ENCODE results near the gene CEP135. TPM values are rescaled to one million over a fixed set of nuclear protein-coding genes. Genes with fewer than 3 reads are reported as not detected.

CEP135 gene
- total RNA-seq, 1 experiment from 2014 or later, result 19.1 TPM

DNA sequence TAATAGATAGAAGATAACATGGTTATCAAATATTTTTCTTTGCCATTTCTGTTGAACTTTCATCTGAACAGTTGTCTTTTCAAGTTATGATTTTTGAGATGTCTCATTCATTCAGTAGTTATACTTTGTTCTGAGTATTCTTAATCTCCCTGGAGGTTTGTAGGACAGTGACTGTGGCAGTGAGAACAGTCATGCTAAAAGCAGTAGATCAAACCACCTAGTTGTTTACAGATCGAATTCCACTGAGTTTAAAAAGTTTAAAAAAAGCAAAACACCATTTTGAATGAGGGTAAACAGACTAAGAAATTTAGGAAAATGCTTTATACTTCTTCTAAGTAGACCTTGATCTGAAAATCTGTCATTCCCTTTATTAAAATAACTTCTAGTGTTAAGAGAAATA is 107.2 kb downstream of the CEP135 start:
- DNase-seq (no peak), ATAC-seq (no peak)
- POLR2A ChIA-PET (ENCODE audit: unreplicated experiment), result no interaction called here
- Histone ChIP-seq H3K27ac (ENCODE audit: low read length) (no peak overlapping the region), H3K4me3 (ENCODE audit: low read length) (no peak overlapping the region), H4K20me1 (ENCODE audit: low read length) (no peaks in the 10 kb centered on the region), H2AFZ (ENCODE audit: low read length) (no peak overlapping the region), H3K79me2 (ENCODE audit: low read length) (no peaks in the 10 kb centered on the region), H3K27me3 (ENCODE audit: low read length) (peaks cover 13% of the 10 kb centered on the region), H3K9me3 (ENCODE audit: low read length) (no peaks in the 10 kb centered on the region), H3K36me3 (ENCODE audit: low read depth, low read length) (no peaks in the 10 kb centered on the region), H3K4me2 (ENCODE audit: low read length) (no peak overlapping the region), H3F3A (ENCODE audit: low read length, unreplicated experiment) (no peaks in the 10 kb centered on the region), H3K9me2 (replicated peaks; ENCODE audit: low read length) (no peaks in the 10 kb centered on the region), H3K9ac (ENCODE audit: low read length) (no peak overlapping the region), H3K4me1 (ENCODE audit: insufficient read depth, low read length) (no peaks in the 10 kb centered on the region)
- no TSS peak for BruUV-seq (replicated peaks)
- intact Hi-C loops (cut with micrococcal nuclease), result no loop called here
- TF ChIP-seq, protein P1, sequence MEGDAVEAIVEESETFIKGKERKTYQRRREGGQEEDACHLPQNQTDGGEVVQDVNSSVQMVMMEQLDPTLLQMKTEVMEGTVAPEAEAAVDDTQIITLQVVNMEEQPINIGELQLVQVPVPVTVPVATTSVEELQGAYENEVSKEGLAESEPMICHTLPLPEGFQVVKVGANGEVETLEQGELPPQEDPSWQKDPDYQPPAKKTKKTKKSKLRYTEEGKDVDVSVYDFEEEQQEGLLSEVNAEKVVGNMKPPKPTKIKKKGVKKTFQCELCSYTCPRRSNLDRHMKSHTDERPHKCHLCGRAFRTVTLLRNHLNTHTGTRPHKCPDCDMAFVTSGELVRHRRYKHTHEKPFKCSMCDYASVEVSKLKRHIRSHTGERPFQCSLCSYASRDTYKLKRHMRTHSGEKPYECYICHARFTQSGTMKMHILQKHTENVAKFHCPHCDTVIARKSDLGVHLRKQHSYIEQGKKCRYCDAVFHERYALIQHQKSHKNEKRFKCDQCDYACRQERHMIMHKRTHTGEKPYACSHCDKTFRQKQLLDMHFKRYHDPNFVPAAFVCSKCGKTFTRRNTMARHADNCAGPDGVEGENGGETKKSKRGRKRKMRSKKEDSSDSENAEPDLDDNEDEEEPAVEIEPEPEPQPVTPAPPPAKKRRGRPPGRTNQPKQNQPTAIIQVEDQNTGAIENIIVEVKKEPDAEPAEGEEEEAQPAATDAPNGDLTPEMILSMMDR (conservative IDR thresholded peaks at IDR 0.05; ENCODE audit: low read depth, low read length), result no peak
- no peak for TF ChIP-seq EZH2 (IDR thresholded peaks at IDR 0.05; ENCODE audit: low read length, unreplicated experiment)
- TF ChIP-seq EZH2phosphoT487 (IDR thresholded peaks at IDR 0.05; ENCODE audit: borderline replicate concordance, low read length), result no peak
- CTCF ChIA-PET, result no interaction called here

DNA sequence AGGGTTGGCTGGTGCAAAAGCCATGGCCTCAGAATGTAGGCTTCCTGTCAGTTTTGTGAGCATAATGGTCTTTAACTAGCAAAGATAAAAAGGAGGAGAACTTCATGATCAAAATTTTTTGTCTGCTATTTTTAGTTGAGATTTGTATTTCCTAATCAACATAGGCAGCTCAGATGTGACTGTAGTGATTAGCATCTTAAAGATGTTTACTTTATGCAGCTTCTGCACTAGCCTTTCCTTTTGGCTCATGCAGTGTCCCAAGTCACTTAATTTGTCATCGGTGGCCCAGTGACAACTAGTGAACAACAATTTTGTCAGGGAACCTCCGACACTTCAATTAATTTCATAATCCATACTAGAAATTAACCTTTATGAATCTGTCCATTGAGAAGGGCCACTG is 109.8 kb downstream of the CEP135 start:
- no peak for TF ChIP-seq EZH2phosphoT487 (IDR thresholded peaks at IDR 0.05; ENCODE audit: borderline replicate concordance, low read length)
- TF ChIP-seq EZH2 (IDR thresholded peaks at IDR 0.05; ENCODE audit: low read length, unreplicated experiment), result no peak
- H3K9me2 ChIP-seq (replicated peaks; ENCODE audit: low read length), result no peaks in the 10 kb centered on the region
- H3K4me1 ChIP-seq (ENCODE audit: insufficient read depth, low read length), result no peaks in the 10 kb centered on the region
- no peaks in the 10 kb centered on the region for H3K36me3 ChIP-seq (ENCODE audit: low read depth, low read length)
- H3K79me2 ChIP-seq (ENCODE audit: low read length), result no peaks in the 10 kb centered on the region
- no peak overlapping the region for H3K4me2 ChIP-seq (ENCODE audit: low read length)
- no peaks in the 10 kb centered on the region for H3K9me3 ChIP-seq (ENCODE audit: low read length)
- intact Hi-C loops (cut with micrococcal nuclease), result no loop called here
- no peak overlapping the region for H3K27ac ChIP-seq (ENCODE audit: low read length)
- peaks cover 13% of the 10 kb centered on the region for H3K27me3 ChIP-seq (ENCODE audit: low read length)
- ATAC-seq, result no peak
- CTCF ChIA-PET, result no interaction called here
- no peaks in the 10 kb centered on the region for H3F3A ChIP-seq (ENCODE audit: low read length, unreplicated experiment)
- DNase-seq, result no peak
- H4K20me1 ChIP-seq (ENCODE audit: low read length), result no peaks in the 10 kb centered on the region
- H3K4me3 ChIP-seq (ENCODE audit: low read length), result no peak overlapping the region
- BruUV-seq (replicated peaks), result no TSS peak
- no peak overlapping the region for H3K9ac ChIP-seq (ENCODE audit: low read length)
- no peak overlapping the region for H2AFZ ChIP-seq (ENCODE audit: low read length)
- POLR2A ChIA-PET (ENCODE audit: unreplicated experiment), result no interaction called here

DNA sequence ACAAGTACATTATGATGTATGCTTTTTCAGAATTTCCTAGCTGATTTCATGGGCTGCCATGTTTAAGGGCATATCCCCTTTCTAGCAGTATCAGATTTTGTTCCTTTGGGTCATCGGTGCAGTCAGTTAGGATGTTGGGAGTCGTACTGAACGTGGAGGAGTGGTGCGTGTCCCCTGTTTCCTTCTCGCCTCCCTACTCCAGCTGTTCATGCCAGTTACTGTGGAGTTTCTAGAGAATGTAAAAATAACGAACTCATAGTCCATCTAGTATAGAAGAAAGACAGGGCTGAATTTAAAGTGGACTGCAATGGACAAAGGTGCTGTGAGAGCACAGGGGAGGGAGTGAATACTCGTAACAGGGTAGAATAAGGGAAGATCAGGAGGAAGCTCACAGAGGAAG is 111.3 kb downstream of the CEP135 start:
- no peak overlapping the region for H3K4me2 ChIP-seq (ENCODE audit: low read length)
- H3K4me1 ChIP-seq (ENCODE audit: insufficient read depth, low read length), result no peaks in the 10 kb centered on the region
- TF ChIP-seq, protein P1 (conservative IDR thresholded peaks at IDR 0.05; ENCODE audit: low read depth, low read length), result no peak
- TF ChIP-seq EZH2phosphoT487 (IDR thresholded peaks at IDR 0.05; ENCODE audit: borderline replicate concordance, low read length) (no peak), EZH2 (IDR thresholded peaks at IDR 0.05; ENCODE audit: low read length, unreplicated experiment) (no peak)
- no peaks in the 10 kb centered on the region for H3F3A ChIP-seq (ENCODE audit: low read length, unreplicated experiment)
- H4K20me1 ChIP-seq (ENCODE audit: low read length), result no peaks in the 10 kb centered on the region
- no peak overlapping the region for H3K27ac ChIP-seq (ENCODE audit: low read length)
- no TSS peak for BruUV-seq (replicated peaks)
- no peaks in the 10 kb centered on the region for H3K9me3 ChIP-seq (ENCODE audit: low read length)
- no peaks in the 10 kb centered on the region for H3K36me3 ChIP-seq (ENCODE audit: low read depth, low read length)
- intact Hi-C loops (cut with micrococcal nuclease), result no loop called here
- H2AFZ ChIP-seq (ENCODE audit: low read length), result no peak overlapping the region
- no peak for DNase-seq
- POLR2A ChIA-PET (ENCODE audit: unreplicated experiment), result no interaction called here
- H3K9ac ChIP-seq (ENCODE audit: low read length), result no peak overlapping the region
- no peak overlapping the region for H3K4me3 ChIP-seq (ENCODE audit: low read length)
- CTCF ChIA-PET, result no interaction called here
- ATAC-seq, result no peak
- peaks cover 7% of the 10 kb centered on the region; the same call in 1 of the 2 replicates for H3K27me3 ChIP-seq (ENCODE audit: low read length)
- no peaks in the 10 kb centered on the region for H3K9me2 ChIP-seq (replicated peaks; ENCODE audit: low read length)
- H3K79me2 ChIP-seq (ENCODE audit: low read length), result no peaks in the 10 kb centered on the region

Measured in PC-3 (cell line).